HG03175 (cell line): ENCODE measurements around the gene ALLC.

Experiments used
- ATAC-seq: cut with Tn5 transposase; IDR thresholded peaks from one replicate; pipeline ENCODE4 v1.9.1; 2021; ENCODE audit warnings: mild to moderate bottlenecking, moderate library complexity; ENCODE audit not compliant: unreplicated experiment

ALLC gene

DNA sequence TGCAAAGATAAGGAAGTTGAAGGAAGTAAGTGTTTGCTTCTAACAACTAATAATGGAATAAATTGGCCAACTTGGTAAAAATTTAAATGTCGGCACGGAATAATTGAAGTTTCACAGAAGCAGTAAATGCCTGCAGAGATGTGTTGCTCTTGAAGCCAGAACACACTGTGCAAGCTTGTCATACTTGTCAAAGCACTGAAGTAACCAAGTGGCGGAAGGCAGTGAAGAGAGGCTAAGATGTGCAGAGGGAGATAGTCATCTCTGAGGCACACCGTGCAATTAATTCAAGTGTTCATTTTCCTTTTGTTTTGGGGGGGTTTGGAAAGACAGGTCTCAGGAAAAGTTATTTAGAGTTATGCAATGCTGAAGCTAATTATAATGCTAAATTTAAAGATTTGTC lies 50.6 kb downstream of the ALLC start:
- ATAC-seq = no peak

DNA sequence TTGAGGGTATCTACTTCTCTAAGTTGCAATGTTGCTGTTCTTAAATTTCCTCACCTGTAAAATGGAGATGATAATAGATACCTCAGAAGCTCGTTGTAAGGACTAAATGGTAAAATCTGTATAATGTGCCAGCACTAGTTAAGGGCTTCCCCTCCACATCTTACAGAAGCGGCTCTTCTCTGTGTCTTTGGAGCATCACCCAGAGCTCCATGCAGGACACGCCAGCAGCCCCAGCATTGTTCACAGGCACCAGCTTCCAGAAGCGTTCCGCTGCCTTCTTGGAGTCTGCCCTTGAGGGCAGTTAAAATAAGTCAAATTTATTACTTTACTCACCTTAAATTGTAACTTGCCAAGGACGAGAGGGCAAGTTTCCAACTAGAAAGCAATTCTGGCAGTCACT lies 51.2 kb downstream of the ALLC start:
- ATAC-seq = no peak

DNA sequence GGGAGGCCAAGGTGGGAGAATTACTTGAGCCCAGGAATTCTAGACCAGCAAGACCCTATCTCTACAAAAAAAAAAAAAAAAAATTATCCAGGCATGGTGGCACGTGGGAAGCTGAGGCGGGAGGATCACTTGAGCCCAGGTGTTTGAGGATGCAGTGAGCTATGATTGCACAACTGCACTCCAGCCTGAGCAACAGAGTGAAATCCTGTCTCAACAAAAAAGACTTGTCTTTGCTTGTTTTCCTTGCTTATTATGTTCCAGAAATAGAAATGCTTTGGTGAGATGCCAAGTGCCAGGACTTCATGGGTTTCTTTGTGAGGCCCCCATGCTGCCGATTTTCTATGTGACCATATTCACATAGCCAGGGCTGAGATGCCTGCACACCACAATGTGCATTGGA lies 54.4 kb downstream of the ALLC start:
- no peak for ATAC-seq

DNA sequence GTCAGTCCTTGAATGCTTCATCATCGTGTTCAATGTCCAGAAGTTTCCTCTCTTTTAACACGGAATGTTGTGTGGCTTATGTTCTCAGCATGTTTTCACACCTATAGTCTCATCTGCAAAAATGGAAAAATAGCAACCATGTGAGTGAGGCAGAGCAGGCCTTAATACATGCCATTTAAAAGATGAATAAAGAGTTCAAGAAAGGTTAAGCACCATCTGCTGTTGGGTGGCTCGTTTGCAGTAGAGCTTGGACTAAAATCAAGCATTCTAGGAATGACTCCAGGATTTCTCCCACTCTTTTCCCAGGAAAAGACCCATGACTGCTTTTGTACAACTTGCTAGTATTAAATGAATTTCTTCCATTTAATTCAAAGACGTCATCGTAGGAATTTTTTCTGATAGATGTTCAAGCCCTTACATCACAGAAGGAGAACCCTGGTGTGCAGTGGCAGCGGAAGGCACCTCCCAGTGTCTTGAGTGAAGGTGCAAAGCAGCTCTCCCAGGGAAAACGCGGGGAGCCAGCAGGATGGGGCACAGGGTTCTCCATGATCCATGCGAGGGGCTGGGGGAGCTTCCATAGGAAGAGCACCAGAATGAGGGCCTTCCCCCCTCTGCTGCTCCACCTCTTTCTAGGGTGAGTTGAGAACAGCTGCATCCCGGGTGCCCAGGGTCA lies 55.0 kb downstream of the ALLC start:
- ATAC-seq = no peak

DNA sequence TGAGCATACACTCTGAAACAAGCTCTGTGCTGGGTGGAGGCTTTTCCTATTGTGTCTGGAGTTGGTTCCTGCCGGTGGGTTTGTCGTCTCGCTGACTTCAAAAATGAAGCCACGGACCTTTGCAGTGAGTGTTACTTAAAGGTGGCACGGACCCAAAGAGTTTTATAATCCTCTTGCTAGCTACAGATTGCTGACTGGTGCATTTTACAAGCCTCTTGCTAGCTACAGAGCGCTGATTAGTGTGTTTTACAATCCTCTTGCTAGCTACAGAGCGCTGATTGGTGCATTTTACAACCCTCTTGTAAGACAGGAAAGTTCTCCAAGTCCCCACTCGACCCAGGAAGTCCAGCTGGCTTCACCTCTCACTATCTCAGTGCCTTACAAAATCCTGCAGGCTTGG lies 60.7 kb downstream of the ALLC start:
- no peak for ATAC-seq

DNA sequence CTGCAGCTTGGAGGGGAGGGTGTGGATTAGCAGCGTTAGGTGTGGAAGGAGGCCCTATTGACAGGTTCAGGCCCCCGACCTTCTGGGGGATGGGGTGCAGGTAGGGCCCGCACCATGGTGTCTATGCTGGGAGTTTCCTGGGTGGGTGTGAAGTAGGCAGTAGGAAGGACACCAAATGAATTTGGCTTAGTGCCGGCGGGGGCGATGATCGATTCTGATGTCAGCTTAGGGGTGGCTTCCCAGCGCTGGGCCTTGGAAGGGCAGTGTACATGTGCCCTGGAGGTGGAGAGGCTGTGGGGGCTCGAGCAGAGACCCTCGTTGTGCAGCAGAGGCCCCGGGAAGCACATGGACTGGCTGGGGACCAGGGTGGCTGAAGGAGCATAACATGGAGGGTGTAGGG lies 67.0 kb downstream of the ALLC start:
- ATAC-seq = no peak

DNA sequence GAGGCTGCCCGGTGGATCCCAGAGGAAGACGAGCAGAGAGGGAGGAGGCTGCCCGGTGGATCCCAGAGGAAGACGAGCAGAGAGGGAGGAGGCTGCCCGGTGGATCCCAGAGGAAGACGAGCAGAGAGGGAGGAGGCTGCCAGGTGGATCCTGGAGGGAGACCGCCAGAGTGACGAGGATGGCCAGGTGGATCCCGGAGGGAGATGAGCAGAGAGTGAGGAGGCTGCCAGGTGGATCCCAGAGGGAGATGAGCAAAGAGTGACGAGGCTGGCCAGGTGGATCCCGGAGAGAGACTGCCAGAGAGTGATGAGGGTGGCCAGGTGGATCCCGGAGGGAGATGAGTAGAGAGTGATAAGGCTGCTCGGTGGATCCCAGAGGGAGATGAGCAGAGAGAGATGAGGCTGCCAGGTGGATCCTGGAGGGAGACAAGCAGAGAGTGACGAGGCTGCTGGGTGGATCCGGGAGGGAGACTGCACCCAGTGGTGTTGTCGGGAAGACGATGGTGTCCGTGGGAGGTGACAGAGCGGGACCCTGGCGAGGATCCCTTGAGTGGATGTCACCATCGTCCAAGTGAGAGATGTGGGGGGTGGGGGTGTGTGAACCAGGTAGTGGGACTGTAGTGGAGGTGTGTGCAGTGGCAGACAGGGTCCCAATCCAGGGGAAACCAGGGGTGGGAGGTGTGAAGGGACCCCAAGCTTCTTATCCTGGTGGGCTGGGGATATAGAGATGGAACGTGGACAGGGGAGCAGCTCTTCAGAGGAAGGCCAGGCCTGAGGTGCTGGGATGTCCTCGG lies 67.7 kb downstream of the ALLC start:
- no peak for ATAC-seq

DNA sequence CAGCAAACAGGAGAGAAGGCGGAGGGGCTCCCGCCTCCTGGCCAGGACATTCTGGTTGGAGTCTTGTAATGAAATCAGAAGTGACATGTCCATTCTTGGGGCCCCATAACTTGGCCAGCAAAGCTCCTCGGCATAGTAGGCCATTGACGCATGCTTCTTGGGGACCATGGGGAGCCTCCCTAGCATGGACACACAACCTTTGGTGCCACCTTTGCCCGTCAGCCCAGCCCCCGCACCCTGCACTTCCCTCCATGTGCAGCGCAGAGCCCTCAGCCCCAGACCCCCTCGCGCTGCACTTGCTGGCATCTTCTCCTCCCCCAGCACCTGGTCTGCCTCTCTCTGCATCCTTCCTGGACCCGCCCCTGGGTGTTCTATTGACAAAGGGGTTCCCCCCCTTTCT lies 68.5 kb downstream of the ALLC start:
- ATAC-seq = no peak

DNA sequence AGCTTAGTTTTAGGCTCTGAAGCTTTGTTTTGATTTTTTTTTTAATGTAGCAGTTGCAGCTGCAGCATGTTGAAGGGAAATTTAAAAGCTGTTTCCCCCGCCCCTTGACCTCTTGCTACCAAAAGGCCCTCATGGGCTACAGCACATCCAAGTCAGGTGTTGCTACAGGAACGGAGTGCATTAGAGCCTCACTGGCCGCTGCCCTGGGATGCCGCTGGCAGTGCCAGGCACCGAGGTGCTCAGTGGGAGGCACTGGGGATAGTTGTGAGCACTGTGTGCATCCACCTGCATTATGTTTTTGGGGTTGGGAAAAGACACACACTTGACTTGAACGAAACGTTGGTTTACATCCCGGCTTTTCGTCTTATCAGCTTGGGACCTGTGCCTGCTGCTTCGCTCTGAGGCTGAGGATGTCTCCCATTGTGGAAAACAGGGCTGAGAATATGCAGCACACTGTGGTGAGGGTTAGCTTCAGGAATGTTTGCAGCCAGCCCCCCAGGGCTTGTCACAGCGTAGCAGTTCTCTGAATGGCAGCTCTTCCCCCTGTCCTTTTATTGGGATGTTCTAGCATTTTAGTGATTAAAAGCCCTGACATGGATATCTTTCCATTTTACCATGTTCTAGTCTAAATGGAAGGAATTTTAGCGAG lies 69.5 kb downstream of the ALLC start:
- ATAC-seq = no peak

DNA sequence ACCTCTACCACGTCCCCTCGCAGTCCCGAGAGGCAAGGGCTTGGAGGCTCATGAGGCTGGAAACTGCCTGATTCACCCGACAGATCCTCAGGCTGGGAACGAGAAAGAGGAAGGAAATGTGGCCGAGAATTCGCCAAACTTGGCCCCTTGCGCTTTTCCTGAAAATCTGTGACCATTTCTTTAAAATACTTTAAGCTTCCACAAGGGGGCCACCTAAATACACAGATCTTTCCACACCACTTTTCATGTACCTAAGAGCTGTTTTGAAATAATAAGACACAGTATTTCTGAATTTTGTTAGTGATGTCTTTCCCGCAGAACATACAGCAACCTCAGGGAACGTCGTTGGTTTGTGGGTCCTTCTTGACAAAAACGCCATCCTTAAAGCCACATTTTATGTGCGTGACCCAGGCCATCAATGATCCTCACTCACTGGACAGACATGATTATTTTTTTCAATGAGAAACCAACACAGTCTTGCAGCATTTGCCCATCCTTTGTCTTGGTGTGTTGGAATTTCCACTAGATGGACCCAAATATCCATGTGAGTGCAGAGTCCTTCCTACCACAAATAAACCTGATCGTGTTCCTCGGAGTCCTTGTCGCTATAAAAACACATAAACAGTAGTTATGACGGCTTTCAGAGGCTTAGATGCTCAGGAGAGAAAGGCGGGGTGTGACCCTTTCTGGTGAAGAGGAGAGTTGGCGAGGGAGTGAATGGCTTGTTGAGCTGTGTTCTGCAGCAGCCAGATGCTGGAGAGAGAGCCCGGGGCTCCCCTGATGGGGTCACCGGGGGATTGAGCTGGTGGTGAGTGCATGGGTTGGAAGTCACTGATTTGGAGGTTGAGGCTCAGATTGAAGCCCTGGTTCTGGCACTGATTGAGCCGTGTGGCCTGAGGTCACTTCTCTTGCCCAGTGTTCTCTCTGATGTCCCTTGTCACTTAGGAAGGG lies 70.4 kb downstream of the ALLC start:
- ATAC-seq = no peak

DNA sequence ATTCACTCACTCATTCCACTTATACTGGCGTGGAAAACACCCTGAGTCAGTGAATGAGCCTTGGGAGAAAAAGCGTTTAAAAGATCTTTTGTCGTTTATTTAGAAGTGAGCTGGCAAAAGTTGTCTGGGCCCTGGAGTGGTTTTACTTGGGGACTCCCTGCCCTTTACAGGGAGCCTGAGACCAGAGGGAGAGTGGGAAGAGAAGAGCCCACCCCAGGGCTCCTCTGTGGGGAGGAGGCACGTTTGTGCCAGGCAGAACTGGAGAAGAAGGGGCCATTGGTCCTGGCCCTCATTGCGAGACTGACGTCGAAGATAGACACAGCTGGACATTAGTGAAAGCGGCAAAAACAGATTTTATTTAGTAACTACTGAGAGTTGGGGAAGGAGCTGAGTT lies 71.1 kb downstream of the ALLC start:
- ATAC-seq = no peak

DNA sequence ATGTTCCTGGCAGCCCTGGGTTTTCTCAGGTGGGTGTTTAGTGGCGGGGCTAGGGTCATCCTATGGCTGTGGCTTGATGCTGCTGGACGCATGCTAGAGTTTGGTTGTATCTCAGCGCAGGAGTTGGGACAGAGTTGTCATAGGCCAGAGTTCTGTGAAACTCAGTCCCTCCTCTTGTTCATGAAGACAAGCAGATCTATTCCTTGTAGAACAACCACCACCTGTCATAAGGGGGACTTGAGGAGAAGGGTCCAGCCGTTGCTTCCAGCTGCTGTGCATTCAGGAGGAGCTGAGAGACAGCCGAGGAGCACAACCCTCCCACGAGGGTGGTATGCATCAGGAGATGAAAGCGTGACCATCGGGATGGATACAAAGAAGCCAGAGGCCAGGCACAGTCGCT lies 71.8 kb downstream of the ALLC start:
- no peak for ATAC-seq

DNA sequence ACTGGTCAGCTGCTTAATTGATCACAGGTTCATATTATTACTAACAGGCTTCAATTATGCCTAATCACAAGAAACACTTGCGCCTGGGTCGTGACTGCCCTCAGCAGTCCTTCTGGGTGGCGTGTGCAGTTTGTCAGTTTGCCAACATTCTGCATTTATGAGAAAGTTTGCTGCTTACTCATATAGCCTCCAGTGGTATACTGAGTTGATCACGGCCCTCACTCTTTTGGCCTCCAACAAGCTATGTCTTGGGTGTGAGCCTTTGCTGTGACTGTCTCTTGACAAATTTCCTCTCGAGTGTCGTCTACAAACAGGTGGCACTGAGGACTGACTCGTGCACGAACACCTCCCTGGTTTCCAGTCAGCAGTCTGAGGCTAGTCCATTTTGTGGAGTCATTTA lies 72.6 kb downstream of the ALLC start:
- no peak for ATAC-seq

DNA sequence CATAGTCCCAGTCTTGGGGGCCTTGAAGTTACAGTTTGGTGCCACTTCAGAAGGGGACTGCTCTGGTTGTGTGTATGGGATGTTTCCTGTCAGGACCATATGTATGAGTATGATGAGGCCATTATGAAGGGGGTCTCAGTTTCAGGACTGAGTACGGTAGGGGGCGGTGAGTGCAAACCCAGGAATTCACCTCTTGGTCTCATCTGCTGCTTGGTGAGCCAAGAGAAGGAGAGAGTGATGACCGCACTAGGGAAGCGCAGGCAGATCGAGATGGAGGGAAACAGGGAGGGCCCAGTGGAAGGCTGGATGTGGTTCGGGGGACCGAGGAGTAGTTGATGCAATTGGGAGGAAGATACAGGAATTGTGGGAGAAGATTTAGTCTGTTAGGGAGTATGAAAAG lies 73.8 kb downstream of the ALLC start:
- no peak for ATAC-seq

DNA sequence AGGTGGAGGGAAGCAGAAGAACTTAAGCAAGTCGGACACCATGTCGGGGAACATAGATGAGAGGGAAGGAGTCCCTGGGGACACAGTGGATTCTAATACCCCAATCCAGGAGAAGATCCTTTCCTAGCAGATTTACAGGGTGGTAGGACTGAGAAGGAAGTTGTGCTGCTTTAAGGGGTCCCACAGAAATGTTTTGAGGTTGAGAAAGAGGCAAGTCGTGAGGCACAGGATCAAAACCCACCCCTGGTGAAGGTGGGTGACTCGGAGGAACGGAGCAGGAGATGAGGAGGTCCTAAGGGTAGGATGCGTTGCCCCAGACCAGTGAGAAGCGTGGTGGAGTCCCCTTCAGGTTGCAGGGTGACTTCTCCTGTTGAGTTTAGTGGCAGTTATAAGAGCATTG lies 78.1 kb downstream of the ALLC start:
- ATAC-seq = no peak

DNA sequence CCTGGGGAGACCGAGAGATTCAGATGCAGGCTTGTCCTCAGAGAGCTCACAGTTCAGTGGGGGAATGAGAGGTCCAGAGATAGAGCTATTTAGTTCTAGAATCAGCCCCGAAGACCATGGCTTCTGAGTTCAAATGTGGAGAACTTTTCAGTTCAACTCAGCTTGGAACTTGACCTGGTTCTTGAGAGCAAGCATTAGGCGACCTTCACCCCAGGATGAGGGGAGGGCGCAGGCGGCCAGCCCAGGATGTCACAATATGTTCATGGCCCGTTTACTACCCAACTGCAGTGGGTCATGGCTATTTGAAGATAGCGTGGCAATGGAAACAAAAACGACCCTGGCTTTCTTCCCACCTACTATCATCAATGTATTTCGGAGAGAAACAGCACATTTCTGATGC lies 79.1 kb downstream of the ALLC start:
- ATAC-seq = no peak

DNA sequence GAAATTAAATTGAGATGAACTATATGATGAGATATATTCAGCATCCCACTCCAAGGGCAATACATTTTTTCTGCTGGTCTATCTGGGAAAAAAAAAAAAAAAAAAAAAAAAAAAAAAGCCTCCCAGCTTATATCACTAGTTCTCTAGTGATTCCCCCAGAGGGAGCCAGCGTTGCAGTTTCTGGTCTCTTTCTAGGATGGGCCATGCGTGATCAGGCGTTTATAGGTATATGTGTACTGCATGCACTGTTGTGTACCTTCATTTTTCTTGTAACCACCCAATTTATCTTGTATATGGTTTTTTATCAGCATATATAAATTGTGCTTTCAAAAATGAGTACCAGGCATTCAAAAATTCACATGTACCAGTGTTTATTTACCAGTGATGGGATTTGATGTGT lies 80.5 kb downstream of the ALLC start:
- ATAC-seq = no peak

DNA sequence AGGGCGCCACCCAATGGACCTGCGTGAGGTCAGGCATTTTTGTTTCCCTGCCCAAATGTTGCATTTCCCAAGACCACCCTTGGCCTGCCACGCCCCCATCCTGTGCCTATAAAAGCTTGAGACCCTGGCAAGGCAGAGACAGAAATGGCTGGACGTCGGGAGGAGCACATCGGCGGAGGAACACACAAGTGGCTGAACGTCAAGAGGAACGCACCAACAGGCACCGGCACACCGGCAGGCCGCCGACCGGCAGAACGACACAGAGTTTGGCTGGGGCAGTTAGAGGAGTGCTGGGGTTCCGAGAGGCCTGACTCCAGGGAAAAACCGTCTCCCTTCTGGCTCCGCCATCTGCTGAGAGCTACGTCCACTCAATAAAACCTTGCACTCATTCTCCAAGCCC lies 81.3 kb downstream of the ALLC start:
- no peak for ATAC-seq

DNA sequence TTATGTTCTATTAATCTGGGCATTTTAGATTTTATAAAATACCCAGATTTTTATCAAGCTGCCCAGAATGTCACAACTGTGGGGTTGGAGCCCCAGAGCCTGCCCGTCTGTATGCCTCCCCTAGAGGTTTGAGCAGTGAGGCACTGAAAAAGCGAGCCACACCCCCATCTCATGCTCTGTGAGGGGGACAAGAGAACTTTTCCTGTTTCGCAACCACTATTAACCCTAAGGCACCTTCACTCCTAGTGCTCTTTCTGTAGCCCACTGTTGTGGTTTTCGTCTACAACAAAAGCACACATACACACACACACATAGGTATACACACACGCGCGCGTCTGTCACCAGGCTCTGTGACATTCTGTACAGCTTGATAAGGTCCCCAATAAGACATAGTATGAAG lies 83.4 kb downstream of the ALLC start:
- ATAC-seq = no peak

DNA sequence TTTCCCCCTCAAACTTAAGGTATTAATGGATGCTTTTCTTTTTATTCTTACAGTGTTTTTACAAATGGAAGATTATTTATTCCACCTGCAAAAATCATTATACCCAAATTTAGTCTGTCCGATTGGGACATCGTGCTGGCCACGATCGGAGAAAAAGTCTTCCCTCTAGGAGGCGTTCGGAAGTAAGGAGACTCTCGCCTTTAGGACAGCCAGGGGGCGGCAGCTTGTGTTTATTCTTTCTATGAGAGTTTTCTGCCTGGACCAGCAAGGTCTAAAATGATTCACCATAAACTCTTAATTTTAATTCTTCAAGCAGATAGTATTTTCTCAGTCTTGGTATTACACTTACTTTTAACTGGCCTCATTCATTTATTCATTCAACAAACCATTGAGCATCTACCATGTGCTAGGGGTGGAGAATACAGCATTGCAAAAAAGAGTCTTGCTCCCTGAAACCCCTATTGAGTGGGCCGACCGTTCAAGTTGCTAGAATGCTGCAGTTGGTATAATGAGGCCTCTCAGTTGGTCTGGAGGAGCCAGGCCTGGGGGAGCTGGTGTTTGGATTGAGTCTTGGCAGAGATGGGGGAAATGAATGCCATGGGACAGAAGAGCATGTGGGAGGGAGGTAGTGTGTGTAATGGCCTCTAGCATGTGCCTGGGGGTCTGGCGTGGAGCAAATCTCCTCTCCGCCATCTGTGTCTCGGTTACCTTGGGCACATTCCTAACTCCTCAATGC lies 84.0 kb downstream of the ALLC start:
- no peak for ATAC-seq
